ENCODE results near the gene VAMP7.
"Not testable (repeated sequence)": the region's sequence is repeated elsewhere in the genome, so short reads cannot be mapped to it uniquely, and the experiment has no call there.

VAMP7 gene

DNA sequence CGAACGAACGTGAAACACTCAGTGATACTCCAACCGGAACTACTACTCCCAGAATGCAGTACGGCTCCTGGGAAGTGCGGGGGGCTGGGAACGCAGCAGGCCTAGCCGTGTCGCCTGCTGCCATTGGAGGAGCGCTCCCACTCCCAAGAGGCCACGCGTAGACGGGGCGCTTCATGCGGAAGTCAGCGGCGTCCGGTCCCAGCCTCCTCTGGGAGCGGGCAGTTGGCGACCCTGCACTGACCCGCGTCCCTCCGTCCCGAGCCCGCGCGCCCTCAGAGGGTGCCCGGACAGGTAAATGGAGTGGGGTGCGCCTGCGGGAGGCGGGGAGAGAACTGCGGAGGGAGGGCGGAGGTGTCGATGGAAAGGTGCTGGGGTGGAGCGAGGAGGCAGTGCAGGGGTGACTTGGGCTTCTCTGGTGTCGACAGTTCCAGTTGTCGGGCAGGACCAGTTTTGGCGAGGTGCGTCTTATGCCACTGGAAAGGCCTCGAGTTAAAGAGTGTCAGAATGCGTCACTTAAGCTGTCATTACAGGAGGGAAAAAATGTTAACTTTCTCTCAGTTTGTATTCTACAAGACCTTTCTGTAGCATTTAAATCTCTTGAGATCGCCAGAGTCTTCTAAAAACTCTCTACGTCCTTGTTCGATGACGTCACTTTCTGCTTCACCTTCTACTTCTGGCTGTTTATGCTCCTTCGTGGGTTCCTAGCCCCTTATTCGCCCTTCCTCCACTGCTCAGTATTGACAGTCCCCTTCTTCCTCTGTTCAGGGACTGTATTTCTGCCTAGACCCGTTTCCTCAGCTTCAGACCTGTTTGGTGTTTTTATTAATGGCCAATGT is at the start of gene VAMP7:
Gene VAMP7 (plus strand): TSS at position 188 of the 836 bp plus-strand sequence. CDS start 8,122 bp downstream, outside the sequence.
- peak; percentile 79 to 80 for DNase-seq

DNA sequence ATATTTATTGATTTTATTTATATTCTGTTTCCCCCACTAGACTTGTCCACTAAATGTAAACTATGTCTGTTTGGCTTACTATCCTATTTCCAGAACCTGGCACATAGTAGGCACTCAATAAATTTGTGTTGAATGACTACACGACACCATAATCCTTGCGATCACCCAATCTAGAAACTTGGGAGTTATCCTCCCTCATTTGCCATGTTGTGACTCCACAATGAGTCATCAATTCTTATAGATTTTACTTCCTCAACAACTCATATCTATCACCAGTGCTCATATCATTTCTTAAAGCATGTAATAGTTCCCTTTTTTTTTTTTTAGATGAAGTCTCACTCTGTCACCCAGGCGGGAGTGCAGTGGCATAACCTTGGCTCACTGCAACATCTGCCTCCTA is 39.9 kb upstream of the VAMP7 start:
- no peak for DNase-seq

DNA sequence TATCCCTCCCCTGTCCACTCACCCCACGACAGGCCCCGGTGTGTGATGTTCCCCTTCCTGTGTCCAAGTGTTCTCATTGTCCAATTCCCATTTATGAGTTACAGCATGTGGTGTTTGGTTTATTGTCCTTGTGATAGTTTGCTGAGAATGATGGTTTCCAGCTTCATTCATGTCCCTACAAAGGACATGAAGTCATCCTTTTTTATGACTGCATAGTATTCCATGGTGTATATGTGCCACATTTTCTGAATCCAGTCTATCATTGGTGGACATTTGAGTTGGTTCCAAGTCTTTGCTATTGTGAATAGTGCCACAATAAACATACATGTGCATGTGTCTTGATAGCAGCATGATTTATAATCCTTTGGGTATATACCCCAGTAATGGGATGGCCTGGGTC is 29.4 kb upstream of the VAMP7 start:
- not testable (repeated sequence) for DNase-seq

- DNase-seq = no peak
Observed at GRCh38 chrX:155857561-155857960, 23.6 kb upstream of the VAMP7 start.

GRCh38 chrX:155864655-155865054 is 16.5 kb upstream of the VAMP7 start:
- no peak for DNase-seq

DNA sequence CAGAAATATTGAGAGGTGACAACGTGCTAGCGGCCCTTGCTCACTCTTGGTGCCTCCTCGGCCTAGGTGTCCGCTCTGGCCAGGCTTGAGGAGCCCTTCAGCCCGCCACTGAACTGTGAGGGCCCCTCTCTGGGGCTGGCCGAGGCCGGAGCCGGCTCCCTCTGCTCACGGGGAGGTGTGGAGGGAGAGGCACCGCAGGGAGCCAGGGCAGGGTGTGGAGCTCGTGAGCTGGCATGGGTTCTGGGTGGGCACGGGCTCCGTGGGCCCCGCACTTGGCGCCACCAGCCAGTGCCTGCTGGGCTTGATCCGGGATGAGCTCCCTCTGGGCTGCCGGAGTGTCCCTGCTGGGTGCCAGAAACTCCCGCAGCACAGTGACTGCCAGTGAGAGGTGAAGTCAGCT is 16.0 kb upstream of the VAMP7 start:
- DNase-seq = no peak

GRCh38 chrX:155867821-155868220 is 13.3 kb upstream of the VAMP7 start:
- DNase-seq = no peak

GRCh38 chrX:155870958-155871357 is 10.2 kb upstream of the VAMP7 start:
- DNase-seq = no peak

- no peak for DNase-seq
Observed at GRCh38 chrX:155871934-155872333, 9.2 kb upstream of the VAMP7 start.

DNA sequence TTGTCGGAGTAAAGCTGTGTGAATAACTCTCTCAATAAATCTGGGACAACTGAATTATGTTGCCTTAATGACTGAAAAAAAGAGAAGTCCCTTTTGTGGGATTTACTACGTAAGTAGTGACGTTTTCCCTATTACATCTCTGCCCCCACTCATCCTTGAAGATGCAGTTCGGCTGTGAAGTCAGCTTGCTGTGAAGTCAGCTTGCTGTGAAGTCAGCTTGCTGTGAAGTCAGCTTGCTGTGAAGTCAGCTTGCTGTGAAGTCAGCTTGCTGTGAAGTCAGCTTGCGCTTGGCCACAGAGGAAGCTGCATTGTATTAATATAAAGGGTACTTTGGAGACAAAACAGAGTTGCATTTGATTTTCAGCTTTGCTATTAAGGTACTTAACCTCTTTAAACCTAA is 8.0 kb upstream of the VAMP7 start:
- no peak for DNase-seq

DNA sequence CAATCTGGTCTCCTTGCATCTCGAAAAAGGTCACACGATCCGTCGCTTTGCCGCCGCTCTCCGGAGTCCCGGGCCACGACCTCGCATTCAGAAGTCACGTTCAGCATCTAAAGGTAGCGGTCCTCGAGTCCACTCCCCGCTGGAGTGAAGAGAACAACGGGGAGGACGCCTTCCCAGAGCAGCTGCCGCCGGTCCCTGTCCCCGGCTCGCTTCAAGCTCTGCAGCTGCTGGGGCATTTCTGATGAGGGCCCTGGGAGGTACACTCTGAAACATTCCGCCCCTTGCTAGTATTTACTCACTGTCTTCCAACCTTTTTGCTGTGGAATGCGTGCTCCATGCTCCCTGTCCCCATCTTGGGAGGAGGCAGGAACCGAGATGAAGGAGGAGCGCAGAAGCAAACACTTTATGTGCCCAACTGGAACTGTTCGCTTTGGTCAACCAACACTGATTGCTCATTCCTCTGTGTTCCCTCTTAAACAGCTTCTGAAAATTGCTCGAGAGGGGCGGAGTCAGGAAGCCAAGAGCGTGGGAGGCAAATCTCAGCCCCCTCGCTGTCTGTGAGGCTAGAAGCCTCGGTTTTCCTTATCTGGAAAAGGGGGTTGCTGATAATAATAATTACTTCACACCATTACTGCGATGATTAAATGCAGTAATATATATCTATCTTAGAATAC is 6.4 kb upstream of the VAMP7 start:
- DNase-seq = no peak

DNA sequence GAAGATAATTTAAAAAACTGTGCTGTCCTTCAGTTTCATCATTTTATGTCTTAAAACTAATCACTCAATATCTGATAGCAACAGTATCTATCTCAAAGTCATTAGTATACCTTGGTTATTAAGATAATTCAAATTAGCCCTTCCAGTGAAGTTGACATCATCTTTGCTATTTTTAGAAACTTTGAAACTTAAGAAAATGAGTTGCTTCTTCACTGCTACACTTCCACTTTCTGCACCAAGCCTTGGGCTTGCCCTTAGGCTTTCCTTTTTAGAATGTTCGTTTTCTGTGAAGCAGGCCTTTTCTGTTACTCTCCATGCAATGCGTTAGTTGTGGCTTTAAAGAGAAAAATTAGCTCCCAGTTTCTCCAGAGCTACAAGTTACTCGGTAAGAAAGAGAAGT is 4.4 kb upstream of the VAMP7 start:
- no peak for DNase-seq

DNA sequence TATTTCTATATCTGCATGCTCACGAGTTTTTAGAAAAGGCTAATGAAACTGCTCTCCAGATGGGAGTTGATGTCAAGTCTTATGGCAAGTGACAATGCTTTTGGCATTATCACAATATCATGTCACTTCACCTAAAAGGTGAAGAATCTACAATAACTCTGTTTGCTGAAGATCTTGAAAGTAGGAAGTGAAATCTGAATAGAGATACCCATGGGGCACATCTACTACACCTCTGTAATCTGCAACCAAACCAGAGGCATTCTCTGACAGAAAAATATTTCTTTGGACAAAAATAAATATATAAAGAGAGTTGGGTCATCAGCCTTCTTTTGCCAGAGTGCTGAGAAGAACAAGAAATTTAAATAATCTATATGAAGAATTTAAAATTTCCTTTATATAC is 3.9 kb upstream of the VAMP7 start:
- no peak for DNase-seq

GRCh38 chrX:155880586-155881157 is 473 bp upstream of the VAMP7 start:
- DNase-seq = no peak

GRCh38 chrX:155886409-155886808 is 5.3 kb downstream of the VAMP7 start:
- no peak for DNase-seq

GRCh38 chrX:155888139-155888538 is 7.0 kb downstream of the VAMP7 start:
- no peak for DNase-seq

DNA sequence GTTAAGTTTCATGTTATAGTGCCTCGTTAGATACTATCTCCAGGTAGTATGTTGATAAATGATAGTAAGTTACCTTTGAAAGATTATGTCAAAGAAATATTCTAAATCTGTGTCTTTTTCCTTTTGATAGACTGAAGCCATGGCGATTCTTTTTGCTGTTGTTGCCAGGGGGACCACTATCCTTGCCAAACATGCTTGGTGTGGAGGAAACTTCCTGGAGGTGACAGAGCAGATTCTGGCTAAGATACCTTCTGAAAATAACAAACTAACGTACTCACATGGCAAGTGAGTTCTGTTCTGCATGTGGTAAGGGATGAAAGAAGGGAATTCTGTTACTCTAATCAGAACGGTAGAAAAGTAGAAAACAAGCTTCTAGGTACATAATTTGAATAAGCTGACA is 8.2 kb downstream of the VAMP7 start:
- no peak for DNase-seq

- no peak for DNase-seq
Observed at GRCh38 chrX:155891446-155892210, 10.5 kb downstream of the VAMP7 start.

GRCh38 chrX:155893521-155893920 is 12.4 kb downstream of the VAMP7 start:
- DNase-seq = no peak

DNA sequence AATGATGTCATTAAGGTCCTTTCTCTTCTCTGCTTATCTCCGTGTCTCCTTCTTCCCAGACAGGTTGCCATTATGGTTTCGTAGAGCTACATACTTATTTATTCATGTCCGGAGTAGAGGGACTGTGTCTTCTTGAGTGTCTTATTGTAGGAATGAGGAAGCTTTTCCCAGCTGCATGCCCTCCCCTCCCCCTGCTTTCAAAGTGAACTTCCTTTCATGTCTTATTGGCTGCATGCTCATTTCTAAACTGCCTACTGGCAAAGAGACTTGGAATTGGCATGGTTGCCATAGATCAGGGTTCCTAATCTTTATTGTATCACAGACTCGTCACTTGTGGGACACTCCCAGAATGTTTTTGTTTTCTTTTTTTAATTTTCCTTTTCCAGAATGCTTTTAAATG is 15.4 kb downstream of the VAMP7 start:
- DNase-seq = no peak

- no peak for DNase-seq
Observed at GRCh38 chrX:155899366-155899765, 18.2 kb downstream of the VAMP7 start.

DNA sequence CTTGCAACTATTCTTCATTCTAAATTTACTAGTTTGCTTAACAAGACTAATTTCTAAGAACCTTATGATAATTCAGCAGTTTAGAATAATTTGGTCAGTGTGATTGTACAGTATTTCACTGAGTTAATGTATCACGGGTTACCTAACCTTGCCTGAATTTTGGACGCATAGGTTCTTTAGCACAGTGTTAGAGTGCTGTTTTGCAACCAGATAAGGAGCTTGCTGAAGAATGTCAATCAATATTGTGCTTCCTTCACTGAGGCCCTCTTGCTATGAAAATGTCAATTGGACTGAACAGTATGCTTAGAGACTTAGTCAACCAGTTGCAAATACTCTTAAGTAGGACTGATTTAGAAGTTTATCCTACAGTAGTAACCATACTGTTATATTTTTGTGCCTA is 19.6 kb downstream of the VAMP7 start:
- no peak for DNase-seq

- not testable (repeated sequence) for DNase-seq
Observed at GRCh38 chrX:155907661-155908060, 26.5 kb downstream of the VAMP7 start.
